Astrocyte (in vitro differentiated cells and primary cell): ENCODE results near the gene MTA1.

Experiments
- CTCF ChIP-seq: IDR thresholded peaks from 2 replicates; pipeline ENCODE4 v1.5.1; 2011; ENCODE audit warnings: low read depth, mild to moderate bottlenecking, inconsistent platforms, low read length, moderate library complexity; ENCODE audit not compliant: insufficient read depth
- EZH2 ChIP-seq: IDR thresholded peaks from 2 replicates; pipeline ENCODE4 v1.6.1; 2012; ENCODE audit warnings: mild to moderate bottlenecking, low read length, inconsistent platforms; ENCODE audit not compliant: insufficient read depth

GRCh38 chr14:105445901-105446845 lies 26.5 kb downstream of the MTA1 start:
- TF ChIP-seq EZH2 (no peak), CTCF (no peak)
